ENCODE measurements around the gene KCNIP1.

- TF ChIP-seq GATA2 (IDR thresholded peaks at IDR 0.05; ENCODE audit: low read depth, low read length) (no peak), GATA3 (IDR thresholded peaks at IDR 0.05; ENCODE audit: low read depth, low read length) (no peak)
Observed at GRCh38 chr5:170651604-170652277, 147.9 kb downstream of the KCNIP1 start.

Data from SH-SY5Y (cell line).